ENCODE data around the gene ADH6.
"Not testable (repeated sequence)": the region's sequence is repeated elsewhere in the genome, so short reads cannot be mapped to it uniquely, and the experiment has no call there.

The ADH6 gene

DNA sequence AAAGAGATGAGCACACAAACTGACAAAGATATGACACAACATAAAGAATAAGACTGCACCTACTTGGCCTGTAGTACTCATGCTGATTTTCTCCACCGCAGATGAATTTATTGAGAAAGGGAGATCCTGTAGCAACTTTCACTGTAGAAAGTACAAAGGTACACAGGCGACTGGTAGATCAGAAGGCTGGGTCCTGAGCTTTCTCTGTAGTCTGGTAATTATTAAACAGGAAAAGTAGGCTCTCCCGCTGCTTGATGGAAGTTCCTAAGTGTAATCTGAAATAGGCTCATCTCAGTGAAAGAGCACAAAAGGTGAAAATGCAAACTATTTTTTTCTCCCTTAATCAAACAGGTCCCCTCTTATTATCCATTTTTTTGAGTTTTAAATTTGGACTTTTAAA lies at the start of gene ADH6:
Gene ADH6, minus strand, starts transcription at position 175 of the 400 bp plus-strand sequence. Its CDS starts 94 bp downstream, at position 81.
- Mint-ChIP-seq H3K27me3 (no peaks in the 10 kb centered on the region), H3K9me3 (no peaks in the 10 kb centered on the region), H3K4me1 (no peaks in the 10 kb centered on the region), H3K4me3 (no peak within 1 kb of the TSS), H3K27ac (no peak within 1 kb of the TSS), H3K36me3 (no peaks in the 10 kb centered on the region)
- CTCF ChIA-PET, result no interaction called here
- no peak for DNase-seq

DNA sequence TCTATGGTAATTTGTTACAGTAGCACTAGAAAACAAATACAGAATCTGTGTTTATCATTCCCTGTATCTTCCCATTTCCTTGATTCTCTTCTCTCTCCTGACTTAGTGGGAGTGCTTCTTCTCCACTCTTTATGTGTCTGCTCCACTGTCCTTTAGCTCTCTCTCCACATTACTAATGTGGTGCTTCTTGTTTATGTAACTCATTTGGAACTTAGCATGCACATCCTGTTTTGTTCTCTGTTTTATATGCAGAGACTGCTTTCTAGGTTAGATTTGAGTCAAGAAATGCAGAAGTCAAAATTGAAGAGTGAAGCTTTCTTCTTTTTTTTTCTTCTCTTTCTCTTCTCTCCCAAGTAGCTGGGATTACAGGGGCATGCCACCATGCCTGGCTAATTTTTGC lies 45.9 kb upstream of the ADH6 start:
- no peaks in the 10 kb centered on the region for H3K27me3 Mint-ChIP-seq
- CTCF ChIA-PET, result no interaction called here
- no peak for DNase-seq
- no peaks in the 10 kb centered on the region for H3K9me3 Mint-ChIP-seq
- no peak overlapping the region for H3K4me3 Mint-ChIP-seq
- no peaks in the 10 kb centered on the region for H3K36me3 Mint-ChIP-seq
- H3K4me1 Mint-ChIP-seq, result no peaks in the 10 kb centered on the region
- no peak overlapping the region for H3K27ac Mint-ChIP-seq

DNA sequence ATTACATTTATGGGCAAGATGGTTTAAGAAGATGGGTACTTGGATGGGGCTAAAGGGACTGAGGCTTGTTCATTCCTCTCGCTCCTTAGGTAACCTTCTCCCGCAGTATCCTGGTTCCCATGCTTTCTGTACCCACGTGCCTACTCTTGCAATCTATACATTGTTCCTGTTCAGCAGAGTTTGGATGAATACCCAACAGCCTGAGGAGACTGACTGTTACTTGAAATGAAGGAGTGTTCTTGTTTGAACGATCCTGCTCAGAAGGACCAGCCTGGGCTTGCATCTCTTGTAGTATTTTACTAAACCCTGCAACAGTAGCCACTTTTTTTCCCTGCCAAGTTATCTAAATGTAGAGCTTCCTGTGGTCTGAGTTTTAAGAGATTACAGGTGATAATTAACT lies 33.7 kb upstream of the ADH6 start:
- H3K27ac Mint-ChIP-seq, result no peak overlapping the region
- no peaks in the 10 kb centered on the region for H3K36me3 Mint-ChIP-seq
- CTCF ChIA-PET, result no interaction called here
- H3K4me3 Mint-ChIP-seq, result no peak overlapping the region
- no peaks in the 10 kb centered on the region for H3K9me3 Mint-ChIP-seq
- H3K4me1 Mint-ChIP-seq, result no peaks in the 10 kb centered on the region
- H3K27me3 Mint-ChIP-seq, result no peaks in the 10 kb centered on the region
- DNase-seq, result no peak

DNA sequence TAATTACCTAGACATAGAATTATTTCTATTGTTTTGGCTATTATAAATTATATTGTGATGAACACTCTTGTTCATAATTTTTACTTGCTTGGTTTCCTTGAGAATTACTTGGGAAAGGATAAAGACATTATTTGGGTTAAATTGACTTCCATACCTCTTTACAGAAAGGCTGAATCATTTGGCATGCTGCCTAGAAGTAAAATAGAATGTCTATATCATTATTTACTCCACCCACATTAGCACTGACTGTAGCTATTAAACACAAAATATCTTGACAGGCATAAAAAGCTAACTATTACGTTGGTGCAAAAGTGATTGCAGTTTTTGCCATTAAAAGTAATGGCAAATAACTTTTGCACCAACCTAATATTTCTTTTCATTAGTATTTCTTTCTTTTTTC lies 29.7 kb upstream of the ADH6 start:
- CTCF ChIA-PET, result no interaction called here
- H3K27ac Mint-ChIP-seq, result no peak overlapping the region

DNA sequence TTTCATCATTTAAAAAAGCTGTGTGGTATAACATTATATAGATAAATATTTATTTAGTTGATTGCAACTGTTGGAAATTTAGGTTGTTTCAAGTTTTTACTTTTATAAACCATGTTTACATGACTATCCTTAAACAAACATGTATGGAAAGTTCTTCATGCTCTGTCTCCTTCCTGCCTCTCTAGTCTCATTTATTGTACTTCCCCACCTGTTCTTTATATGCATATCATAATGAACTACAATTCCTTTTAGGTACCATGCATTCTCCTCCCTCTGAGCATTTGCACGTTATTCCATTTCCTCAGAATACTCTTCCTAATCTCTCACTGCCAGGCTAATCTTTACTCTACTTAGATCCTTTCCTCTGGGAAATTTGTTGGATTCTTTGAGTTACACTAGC lies 16.9 kb upstream of the ADH6 start:
- CTCF ChIA-PET, result no interaction called here
- no peaks in the 10 kb centered on the region for H3K27me3 Mint-ChIP-seq

More for the DNA sequence above, 29.7 kb upstream of the ADH6 start:
- no peaks in the 10 kb centered on the region for H3K27me3 Mint-ChIP-seq
- H3K4me1 Mint-ChIP-seq, result no peaks in the 10 kb centered on the region
- no peak overlapping the region for H3K4me3 Mint-ChIP-seq
- no peak for DNase-seq
- H3K36me3 Mint-ChIP-seq, result no peaks in the 10 kb centered on the region
- H3K9me3 Mint-ChIP-seq, result peaks cover 8% of the 10 kb centered on the region

DNA sequence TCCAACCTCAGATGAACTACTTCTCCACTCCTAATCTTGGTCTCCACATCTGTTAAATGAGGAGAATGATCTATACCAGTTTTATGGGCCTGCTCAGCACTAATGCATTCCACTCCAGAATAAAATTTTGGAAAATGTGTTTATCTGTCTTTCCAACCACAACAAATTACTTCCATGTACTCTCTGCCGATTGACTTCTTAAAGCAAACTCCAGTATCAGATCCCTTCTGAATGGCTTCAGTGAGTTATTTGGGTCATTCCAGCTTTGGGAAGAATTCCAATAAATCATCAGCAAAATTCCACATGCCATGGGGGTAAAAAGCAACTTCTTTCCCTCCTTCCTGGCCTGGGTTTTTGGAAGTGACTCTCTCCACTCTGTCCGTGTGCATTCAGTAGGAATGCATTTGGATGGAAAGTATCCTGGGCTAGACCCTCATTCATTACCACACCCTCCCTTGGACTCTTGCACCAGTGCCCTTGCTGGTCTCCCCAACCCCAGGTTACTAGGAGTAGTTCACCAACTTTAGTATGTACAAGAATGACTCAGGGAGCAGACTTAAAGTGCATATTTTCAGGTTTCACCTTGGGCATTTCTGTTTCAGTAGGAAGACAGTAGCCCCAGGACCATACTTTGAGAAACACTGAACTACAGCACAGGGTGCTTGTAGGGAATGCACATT lies 15.4 kb upstream of the ADH6 start:
- DNase-seq, result no peak
- Mint-ChIP-seq H3K27me3 (no peaks in the 10 kb centered on the region), H3K4me3 (no peak overlapping the region), H3K4me1 (no peaks in the 10 kb centered on the region), H3K9me3 (no peaks in the 10 kb centered on the region), H3K36me3 (no peaks in the 10 kb centered on the region), H3K27ac (no peak overlapping the region)
- CTCF ChIA-PET, result no interaction called here

More for the DNA sequence above, 16.9 kb upstream of the ADH6 start:
- DNase-seq, result no peak
- Mint-ChIP-seq H3K9me3 (no peaks in the 10 kb centered on the region), H3K36me3 (no peaks in the 10 kb centered on the region), H3K4me1 (no peaks in the 10 kb centered on the region), H3K4me3 (no peak overlapping the region), H3K27ac (no peak overlapping the region)

DNA sequence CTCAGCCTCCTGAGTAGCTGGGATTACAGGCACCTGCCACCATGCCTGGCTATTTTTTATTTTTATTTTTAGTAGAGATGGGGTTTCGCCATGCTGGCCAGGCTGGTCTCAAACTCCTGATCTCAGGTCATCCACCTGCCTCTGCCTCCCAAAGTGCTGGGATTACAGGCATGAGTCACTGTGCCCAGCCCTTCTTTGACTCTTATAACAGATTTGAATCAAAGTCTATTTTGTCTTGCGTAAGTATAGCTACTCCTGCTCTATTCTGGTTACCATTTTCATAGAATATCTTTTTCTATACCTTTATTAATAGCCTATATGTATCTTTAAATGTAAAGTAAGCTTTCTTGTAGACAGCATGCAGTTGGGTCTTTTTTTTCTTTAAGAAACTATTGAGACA lies 14.4 kb upstream of the ADH6 start:
- H3K4me1 Mint-ChIP-seq, H3K27ac Mint-ChIP-seq, H3K36me3 Mint-ChIP-seq, CTCF ChIA-PET, DNase-seq, H3K4me3 Mint-ChIP-seq, H3K27me3 Mint-ChIP-seq, H3K9me3 Mint-ChIP-seq: not testable (repeated sequence)

DNA sequence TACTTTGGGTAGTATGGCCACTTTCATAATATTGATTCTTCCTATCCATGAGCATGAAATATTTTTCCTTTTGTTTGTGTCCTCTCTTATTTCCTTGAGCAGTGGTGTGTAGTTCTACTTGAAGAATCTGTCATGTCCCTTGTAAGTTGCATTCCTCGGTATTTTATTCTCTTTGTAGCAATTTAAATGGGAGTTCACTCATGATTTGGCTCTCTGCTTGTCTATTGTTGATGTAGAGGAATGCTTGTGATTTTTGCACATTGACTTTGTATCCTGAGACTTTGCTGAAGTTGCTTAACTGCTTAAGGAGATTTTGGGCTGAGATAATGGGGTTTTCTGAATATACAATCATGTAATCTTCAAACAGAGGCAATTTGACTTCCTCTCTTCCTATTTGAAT lies 9.7 kb upstream of the ADH6 start:
- H3K36me3 Mint-ChIP-seq, H3K9me3 Mint-ChIP-seq: not testable (repeated sequence)

DNA sequence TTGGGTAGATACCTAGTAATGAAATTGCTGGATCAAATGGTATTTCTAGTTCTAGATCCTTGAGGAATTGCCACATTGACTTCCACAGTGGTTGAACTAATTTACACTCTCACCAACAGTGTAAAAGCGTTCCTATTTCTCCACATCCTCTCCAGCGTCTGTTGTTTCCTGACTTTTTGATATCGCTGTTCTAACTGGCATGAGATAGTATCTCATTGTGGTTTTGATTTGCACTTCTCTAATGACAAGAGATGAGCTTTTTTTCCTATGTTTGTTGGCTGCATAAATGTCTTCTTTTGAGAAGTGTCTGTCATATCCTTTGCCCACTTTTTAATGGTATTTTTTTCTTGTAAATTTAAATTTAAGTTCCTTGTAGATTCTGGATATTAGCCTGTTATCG lies 8.6 kb upstream of the ADH6 start:
- H3K4me3 Mint-ChIP-seq, H3K9me3 Mint-ChIP-seq, H3K4me1 Mint-ChIP-seq, H3K27ac Mint-ChIP-seq, DNase-seq, H3K27me3 Mint-ChIP-seq, H3K36me3 Mint-ChIP-seq, CTCF ChIA-PET: not testable (repeated sequence)

More for the DNA sequence above, 9.7 kb upstream of the ADH6 start:
- H3K27me3 Mint-ChIP-seq, DNase-seq, H3K4me1 Mint-ChIP-seq, H3K4me3 Mint-ChIP-seq, H3K27ac Mint-ChIP-seq, CTCF ChIA-PET: not testable (repeated sequence)

DNA sequence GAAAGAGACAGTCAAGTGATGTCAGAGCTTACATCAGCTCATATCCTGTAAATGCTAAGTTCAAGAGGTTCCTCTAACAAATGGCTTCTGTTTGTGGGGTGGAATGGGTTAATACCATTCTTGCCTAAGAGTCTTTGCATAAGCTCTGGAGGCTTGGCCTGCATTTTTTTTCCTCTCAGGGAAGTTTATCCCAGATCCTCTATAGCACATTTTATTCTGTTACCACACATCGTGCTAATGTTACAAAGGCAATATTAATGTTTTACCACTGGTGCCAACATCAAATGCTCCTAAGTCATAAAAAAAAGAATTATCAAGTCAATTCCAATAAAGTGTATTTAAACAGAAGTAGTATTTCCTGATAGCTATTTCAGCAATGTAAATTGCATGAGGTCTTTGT lies 2.9 kb upstream of the ADH6 start:
- DNase-seq, result no peak
- Mint-ChIP-seq H3K9me3 (peaks cover 2% of the 10 kb centered on the region), H3K4me1 (no peaks in the 10 kb centered on the region), H3K4me3 (no peak overlapping the region), H3K27ac (no peak overlapping the region), H3K27me3 (no peaks in the 10 kb centered on the region), H3K36me3 (no peaks in the 10 kb centered on the region)
- CTCF ChIA-PET, result no interaction called here

DNA sequence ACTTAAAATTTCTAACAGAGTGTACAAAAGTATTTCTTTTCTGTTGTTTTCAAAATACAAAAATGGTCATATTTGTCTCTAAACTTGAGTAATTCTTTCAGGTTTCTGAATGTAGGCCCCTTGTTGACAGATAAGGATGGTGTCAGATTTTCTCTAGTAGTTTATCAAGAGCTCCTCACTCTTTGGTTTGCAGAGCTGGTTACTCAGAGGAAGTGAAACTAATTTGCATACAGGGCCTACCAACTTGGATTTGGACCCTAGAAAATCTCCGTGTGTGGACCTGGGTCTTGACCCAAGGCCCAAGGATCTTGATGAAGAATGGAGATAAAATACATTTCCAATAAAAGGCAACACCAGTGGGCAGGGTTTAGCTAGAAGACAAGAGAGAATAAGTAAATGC lies 433 bp upstream of the ADH6 start:
- Mint-ChIP-seq H3K27ac (no peak overlapping the region), H3K9me3 (no peaks in the 10 kb centered on the region), H3K4me1 (no peaks in the 10 kb centered on the region), H3K36me3 (no peaks in the 10 kb centered on the region), H3K27me3 (no peaks in the 10 kb centered on the region), H3K4me3 (no peak overlapping the region)
- CTCF ChIA-PET, result no interaction called here
- DNase-seq, result no peak

DNA sequence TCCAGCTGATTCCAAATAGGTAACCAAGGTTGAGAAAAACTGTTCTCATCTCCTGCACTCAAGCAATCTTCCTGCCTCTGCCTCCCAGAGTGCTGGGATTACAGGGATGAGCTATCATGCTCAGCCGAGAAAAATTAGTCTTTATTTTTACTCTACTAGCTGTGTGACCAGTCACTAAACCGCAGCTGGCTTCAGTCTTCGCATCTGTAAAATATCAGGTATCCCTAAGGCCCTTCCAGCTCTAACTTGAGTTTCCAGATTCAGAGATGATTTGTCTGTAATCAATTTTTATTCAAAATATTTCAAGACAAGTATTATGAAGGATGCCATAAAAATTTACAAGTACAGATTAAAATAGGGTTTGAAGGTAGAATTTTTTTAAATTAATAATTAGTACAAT lies 3.5 kb downstream of the ADH6 start:
- CTCF ChIA-PET, result no interaction called here
- no peak for DNase-seq
- no peak overlapping the region for H3K4me3 Mint-ChIP-seq
- H3K4me1 Mint-ChIP-seq, result no peaks in the 10 kb centered on the region
- no peaks in the 10 kb centered on the region for H3K36me3 Mint-ChIP-seq
- H3K27ac Mint-ChIP-seq, result no peak overlapping the region
- no peaks in the 10 kb centered on the region for H3K9me3 Mint-ChIP-seq
- no peaks in the 10 kb centered on the region for H3K27me3 Mint-ChIP-seq

DNA sequence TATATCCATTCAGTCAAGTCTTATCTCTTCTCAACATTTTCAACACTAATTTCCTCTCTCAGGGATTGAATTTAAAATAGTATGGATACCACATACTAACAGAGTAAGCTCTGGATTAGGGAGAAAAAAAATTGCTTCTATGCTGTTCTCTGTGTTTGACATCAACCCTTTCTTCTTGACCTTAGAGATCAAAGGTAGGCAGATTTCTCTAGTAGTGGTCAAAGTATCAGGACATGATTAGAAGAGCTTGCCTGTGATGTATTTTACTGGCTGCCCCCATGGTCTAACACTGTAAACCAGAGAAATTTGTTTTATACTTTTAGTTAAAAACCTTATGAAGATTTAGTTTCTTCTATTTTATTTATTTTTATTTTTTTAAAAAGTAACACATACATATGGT lies 8.3 kb downstream of the ADH6 start:
- no peak overlapping the region for H3K27ac Mint-ChIP-seq
- H3K36me3 Mint-ChIP-seq, result no peaks in the 10 kb centered on the region
- no peaks in the 10 kb centered on the region for H3K4me1 Mint-ChIP-seq
- H3K4me3 Mint-ChIP-seq, result no peak overlapping the region
- H3K9me3 Mint-ChIP-seq, result no peaks in the 10 kb centered on the region
- CTCF ChIA-PET, result no interaction called here
- no peak for DNase-seq
- H3K27me3 Mint-ChIP-seq, result peaks cover 7% of the 10 kb centered on the region

DNA sequence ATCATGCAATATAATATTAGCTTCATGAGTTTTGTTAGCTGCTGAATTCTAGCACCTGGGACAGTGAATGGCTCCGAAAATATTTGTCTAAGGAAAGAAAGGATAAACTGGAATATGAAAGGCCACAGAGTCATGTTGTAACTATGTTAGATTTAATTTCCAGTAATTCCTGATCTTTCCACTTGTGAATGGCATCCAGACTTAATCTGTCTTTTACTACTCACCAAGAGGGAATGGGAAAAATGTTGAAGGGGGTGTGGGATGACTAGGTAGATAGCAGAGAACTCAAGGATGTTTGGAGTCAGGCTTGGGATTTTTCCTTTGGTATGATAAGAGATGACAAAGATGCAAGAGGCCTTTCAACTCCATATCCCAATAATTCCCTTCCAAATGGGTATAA lies 9.4 kb downstream of the ADH6 start:
- DNase-seq, result no peak
- H3K4me1 Mint-ChIP-seq, result no peaks in the 10 kb centered on the region
- H3K27me3 Mint-ChIP-seq, result peaks cover 7% of the 10 kb centered on the region
- CTCF ChIA-PET, result no interaction called here
- H3K4me3 Mint-ChIP-seq, result no peak overlapping the region
- no peaks in the 10 kb centered on the region for H3K9me3 Mint-ChIP-seq
- no peaks in the 10 kb centered on the region for H3K36me3 Mint-ChIP-seq
- no peak overlapping the region for H3K27ac Mint-ChIP-seq

DNA sequence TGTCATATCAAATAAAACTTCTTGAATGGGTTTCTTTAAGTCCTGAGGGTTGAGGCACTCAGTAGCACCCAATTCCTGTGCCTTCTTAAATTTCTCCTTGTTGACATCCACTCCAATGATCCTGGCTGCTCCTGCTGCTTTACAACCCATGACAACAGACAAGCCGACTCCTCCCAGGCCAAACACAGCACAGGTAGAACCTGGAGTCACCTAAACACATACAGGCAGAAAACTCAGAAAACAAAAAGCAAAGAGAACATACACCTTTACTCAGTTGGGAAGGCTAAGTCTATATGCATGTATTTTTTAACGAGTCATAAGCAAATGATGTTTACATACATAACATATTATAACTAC lies 10.3 kb downstream of the ADH6 start:
- H3K4me3 Mint-ChIP-seq, result no peak overlapping the region
- no peaks in the 10 kb centered on the region for H3K36me3 Mint-ChIP-seq
- no peaks in the 10 kb centered on the region for H3K9me3 Mint-ChIP-seq
- no peaks in the 10 kb centered on the region for H3K4me1 Mint-ChIP-seq
- no peak overlapping the region for H3K27ac Mint-ChIP-seq
- peaks cover 7% of the 10 kb centered on the region for H3K27me3 Mint-ChIP-seq
- CTCF ChIA-PET, result no interaction called here
- DNase-seq, result no peak
